Cardiac muscle cell (in vitro differentiated cells and primary cell): ENCODE results near the gene ACTRT2. TPM values are rescaled to one million over a fixed set of nuclear protein-coding genes. Genes with fewer than 3 reads are reported as not detected.

Experiments used
- DNase-seq, 2 donors: peaks; one replicate each; pipeline versions ENCODE4 v3.0.0 to v3.0.0-alpha.2; 2010 to 2017; ENCODE audit warnings: low read depth in 1 of 2, low spot score in 1 of 2
- H3K27ac ChIP-seq: fragments of 200-600 bp; sonication (generic); 2 replicates; pipeline ENCODE4 v1.5.1; 2016
- H3K27me3 ChIP-seq: fragments of 200-600 bp; sonication (generic); 2 replicates; pipeline ENCODE4 v1.6.0; 2016; ENCODE audit warnings: control low read depth
- H3K36me3 ChIP-seq: fragments of 200-600 bp; sonication (generic); 2 replicates; pipeline ENCODE4 v1.5.1; 2016; ENCODE audit warnings: control low read depth
- H3K4me1 ChIP-seq: fragments of 200-600 bp; sonication (generic); 2 replicates; pipeline ENCODE4 v1.8.1; 2017; ENCODE audit warnings: low read depth, mild to moderate bottlenecking, mixed run types
- H3K4me3 ChIP-seq: fragments of 200-600 bp; sonication (generic); 2 replicates; pipeline ENCODE4 v1.5.1; 2016; ENCODE audit warnings: mild to moderate bottlenecking
- H3K9me3 ChIP-seq: fragments of 200-600 bp; sonication (generic); 2 replicates; pipeline ENCODE4 v1.5.1; 2017; ENCODE audit warnings: low read depth, mild to moderate bottlenecking, control low read depth
- CTCF ChIP-seq: IDR thresholded peaks from 2 replicates; pipeline ENCODE4 v1.5.1; 2012; ENCODE audit warnings: low read depth, mild to moderate bottlenecking, low read length
- polyA plus RNA-seq: library from polyadenylated mRNA; unstranded; fragments of >200 nt; fragmentation: Nextera tagmentation; extraction: Ambion mirVana; gene quantifications from 2 replicates; pipeline ENCODE4 v1.2.1, GENCODE V29; 2016
- total RNA-seq: library from RNA; depleted of rRNA; stranded (reverse); fragments of >200 nt; gene quantifications from 2 replicates; pipeline ENCODE4 v1.2.3, GENCODE V29; 2016

ACTRT2 gene
- total and polyA plus RNA-seq, 2 experiments from 2014 or later: not detected

GRCh38 chr1:3009021-3009420 lies 12.2 kb upstream of the ACTRT2 start:
- no peak for TF ChIP-seq CTCF
- Histone ChIP-seq H3K4me3 (no peak overlapping the region), H3K9me3 (no peaks in the 10 kb centered on the region), H3K36me3 (no peaks in the 10 kb centered on the region), H3K27ac (no peak overlapping the region), H3K4me1 (no peaks in the 10 kb centered on the region), H3K27me3 (no peaks in the 10 kb centered on the region)
- no peak for DNase-seq

- DNase-seq: no peak
- no peaks in the 10 kb centered on the region for H3K9me3 ChIP-seq
- H3K36me3 ChIP-seq: no peaks in the 10 kb centered on the region
- no peak overlapping the region for H3K27ac ChIP-seq
- no peak overlapping the region for H3K4me3 ChIP-seq
- TF ChIP-seq CTCF: no peak
- no peaks in the 10 kb centered on the region for H3K4me1 ChIP-seq
- H3K27me3 ChIP-seq: no peaks in the 10 kb centered on the region
These were observed 11.7 kb upstream of the ACTRT2 start for GRCh38 chr1:3009556-3009955.

GRCh38 chr1:3011127-3011526 lies 10.1 kb upstream of the ACTRT2 start:
- Histone ChIP-seq H3K27me3 (no peaks in the 10 kb centered on the region), H3K9me3 (no peaks in the 10 kb centered on the region), H3K4me3 (no peak overlapping the region), H3K27ac (no peak overlapping the region), H3K4me1 (no peaks in the 10 kb centered on the region), H3K36me3 (no peaks in the 10 kb centered on the region)
- TF ChIP-seq CTCF: no peak
- DNase-seq: no peak

- no peak for TF ChIP-seq CTCF
- no peak overlapping the region for H3K27ac ChIP-seq
These were observed 9.4 kb upstream of the ACTRT2 start for GRCh38 chr1:3011631-3012455.

GRCh38 chr1:3012456-3013291 lies 8.6 kb upstream of the ACTRT2 start:
- Histone ChIP-seq H3K27ac (no peak overlapping the region), H3K36me3 (no peaks in the 10 kb centered on the region), H3K27me3 (no peaks in the 10 kb centered on the region), H3K4me3 (no peak overlapping the region), H3K4me1 (no peaks in the 10 kb centered on the region), H3K9me3 (no peaks in the 10 kb centered on the region)
- TF ChIP-seq CTCF: peak; percentile 47
- peak in 1 of 2 donors; percentile 10 for DNase-seq

More at GRCh38 chr1:3011631-3012455, 9.4 kb upstream of the ACTRT2 start:
- no peak for DNase-seq
- H3K27me3 ChIP-seq: no peaks in the 10 kb centered on the region
- no peaks in the 10 kb centered on the region for H3K9me3 ChIP-seq
- no peaks in the 10 kb centered on the region for H3K36me3 ChIP-seq
- H3K4me1 ChIP-seq: no peaks in the 10 kb centered on the region
- no peak overlapping the region for H3K4me3 ChIP-seq
